Choroid plexus epithelial cell (primary cell): ENCODE data around the gene TBC1D24.

Experiments
- DNase-seq: peaks from one replicate; pipeline ENCODE4 v3.0.0-alpha.2; 2010; ENCODE audit warnings: low read depth
- H3K4me3 ChIP-seq: 2 replicates; pipeline ENCODE4 v1.5.1; 2011; ENCODE audit warnings: low read depth, mild to moderate bottlenecking, control low read depth, low read length, moderate library complexity
- CTCF ChIP-seq: conservative IDR thresholded peaks from 2 replicates; pipeline ENCODE4 v1.5.1; 2011; ENCODE audit warnings: low read depth, mild to moderate bottlenecking, control low read depth, inconsistent platforms, low read length, moderate library complexity

TBC1D24 gene

DNA sequence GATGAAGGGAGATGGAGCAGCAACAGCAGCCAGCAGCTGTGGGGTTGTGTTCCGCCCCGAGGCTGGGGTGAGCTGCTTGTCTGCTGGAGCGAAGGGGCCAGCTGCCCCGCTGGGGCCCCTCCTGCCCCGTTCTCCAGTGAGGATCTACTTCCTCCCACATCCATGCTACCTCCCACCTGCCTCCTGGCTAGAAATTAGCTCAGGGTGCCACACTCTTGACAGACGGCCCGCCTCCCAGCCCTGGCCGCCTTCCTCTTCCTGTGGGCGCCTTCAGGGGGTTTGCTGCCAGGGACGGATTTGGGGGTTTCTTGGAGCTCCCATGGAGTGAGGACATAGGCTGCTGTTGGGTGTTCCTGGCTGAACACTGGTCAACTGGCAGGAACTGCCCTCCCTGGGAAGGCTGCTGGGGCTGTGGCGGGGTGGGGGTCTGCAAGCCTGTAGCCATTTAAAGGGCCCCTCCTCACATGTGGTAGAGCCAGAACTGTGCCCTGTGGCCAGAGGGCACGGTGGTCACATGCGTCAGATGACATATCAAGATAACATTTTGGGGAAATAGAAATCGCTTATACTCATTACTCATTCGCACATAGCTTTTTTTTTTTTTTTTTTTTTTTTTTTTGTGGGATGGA is 13.1 kb downstream of the TBC1D24 start:
- no peak overlapping the region for H3K4me3 ChIP-seq
- no peak for TF ChIP-seq CTCF
- DNase-seq, result no peak

DNA sequence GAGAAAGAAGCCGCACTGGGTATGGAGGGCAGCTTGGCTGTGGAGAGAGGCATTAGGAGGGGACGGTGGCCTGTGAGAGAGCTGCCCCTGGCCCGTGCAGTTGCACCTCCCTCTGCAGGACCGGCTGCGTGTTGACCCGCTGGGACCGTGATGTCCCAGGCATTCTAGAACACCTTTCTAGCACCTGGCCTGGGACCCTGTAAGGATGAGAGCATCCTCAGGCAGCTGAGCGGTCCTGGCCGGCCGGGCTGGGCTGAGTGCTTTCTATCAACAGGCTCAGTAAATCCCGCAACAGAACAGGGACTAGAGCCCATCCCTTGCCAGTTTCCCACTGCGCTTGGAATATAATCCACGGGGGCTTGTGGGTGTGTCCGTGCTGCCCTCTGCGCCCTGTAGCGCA is 14.7 kb downstream of the TBC1D24 start:
- no peak for TF ChIP-seq CTCF
- H3K4me3 ChIP-seq, result no peak overlapping the region
- no peak for DNase-seq

GRCh38 chr16:2490190-2491105 is 15.5 kb downstream of the TBC1D24 start:
- H3K4me3 ChIP-seq, result no peak overlapping the region
- no peak for TF ChIP-seq CTCF

GRCh38 chr16:2492292-2492691 is 17.4 kb downstream of the TBC1D24 start:
- no peak for DNase-seq
- TF ChIP-seq CTCF, result no peak
- no peak overlapping the region for H3K4me3 ChIP-seq

More at GRCh38 chr16:2490190-2491105, 15.5 kb downstream of the TBC1D24 start:
- DNase-seq, result no peak

DNA sequence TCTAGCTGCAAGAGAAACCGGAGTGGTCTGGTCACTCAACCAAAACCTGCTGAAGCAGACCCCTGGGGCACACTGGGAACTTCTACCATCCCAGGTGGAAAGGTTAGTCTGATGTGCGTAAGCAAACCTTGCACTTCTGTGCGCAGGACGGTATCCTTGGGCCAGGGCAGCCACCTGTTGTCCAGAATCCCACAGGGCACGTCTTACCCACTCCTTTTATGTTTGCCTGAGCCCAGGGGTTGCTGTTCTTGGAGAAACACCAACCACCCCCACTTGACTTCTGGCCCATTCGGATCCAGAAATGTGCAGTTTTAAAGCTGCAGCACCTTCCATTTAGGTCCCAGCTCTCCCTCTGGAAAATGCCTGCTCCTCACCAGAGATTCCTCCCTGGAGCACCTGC is 18.7 kb downstream of the TBC1D24 start:
- H3K4me3 ChIP-seq, result no peak overlapping the region
- DNase-seq, result no peak
- no peak for TF ChIP-seq CTCF

DNA sequence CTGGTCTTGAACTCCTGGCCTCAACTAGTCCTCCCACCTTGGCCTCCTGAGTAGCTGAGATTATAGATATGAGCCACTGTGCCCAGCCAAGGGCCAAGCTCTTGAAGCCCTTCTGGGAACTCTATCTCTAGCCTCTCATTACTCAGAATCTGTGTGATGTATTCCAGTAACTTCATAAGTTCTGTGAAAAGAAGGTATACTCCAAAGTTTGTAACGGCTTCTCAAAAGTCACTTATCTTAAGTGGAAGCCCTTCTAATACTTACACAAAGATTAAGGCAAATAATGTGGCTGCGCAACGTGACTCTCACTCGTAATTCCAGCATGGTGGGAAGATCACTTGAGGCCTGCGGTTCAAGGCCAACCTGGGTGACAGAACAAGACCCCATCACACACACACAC is 19.7 kb downstream of the TBC1D24 start:
- no peak for DNase-seq
- no peak for TF ChIP-seq CTCF
- no peak overlapping the region for H3K4me3 ChIP-seq
